Astrocyte (in vitro differentiated cells and primary cell): ENCODE measurements around the gene CALML5.

Source experiments
- CTCF ChIP-seq: IDR thresholded peaks from 2 replicates; pipeline ENCODE4 v1.5.1; 2011; ENCODE audit warnings: low read depth, mild to moderate bottlenecking, inconsistent platforms, low read length, moderate library complexity; ENCODE audit not compliant: insufficient read depth
- EZH2 ChIP-seq: IDR thresholded peaks from 2 replicates; pipeline ENCODE4 v1.6.1; 2012; ENCODE audit warnings: mild to moderate bottlenecking, low read length, inconsistent platforms; ENCODE audit not compliant: insufficient read depth

DNA sequence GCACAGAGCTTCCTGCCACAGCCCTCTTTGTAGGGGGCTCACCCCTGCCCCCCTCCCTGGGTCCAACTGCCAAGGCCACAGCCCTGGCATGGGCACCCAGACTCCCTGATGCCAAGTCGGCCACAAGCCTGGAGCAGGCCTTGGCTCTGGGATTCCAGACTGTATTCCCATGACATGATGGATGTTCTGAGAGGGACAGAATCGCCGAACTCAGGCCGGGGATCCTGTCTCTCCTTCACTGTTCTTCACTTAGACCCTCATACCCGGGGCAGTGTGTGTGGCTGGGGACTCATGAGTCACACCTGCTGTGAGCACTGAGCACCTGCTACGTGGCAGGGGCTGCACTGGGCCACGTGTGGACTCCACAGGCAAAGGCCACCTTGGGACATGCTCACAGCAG lies 7.9 kb downstream of the CALML5 start:
- TF ChIP-seq CTCF (no peak), EZH2 (no peak)
